ENCODE measurements around the gene BRF1.

Gene BRF1

GRCh38 chr14:105229099-105229655 lies 71.6 kb downstream of the BRF1 start:
- no peak for DNase-seq (ENCODE audit: low read depth)

GRCh38 chr14:105228562-105228961 lies 72.2 kb downstream of the BRF1 start:
- no peak for DNase-seq (ENCODE audit: low read depth)

- no peak for DNase-seq (ENCODE audit: low read depth)
These were observed 73.5 kb downstream of the BRF1 start for GRCh38 chr14:105227346-105227745.

- DNase-seq (ENCODE audit: low read depth), result no peak
These were observed 74.6 kb downstream of the BRF1 start for GRCh38 chr14:105226198-105226597.

GRCh38 chr14:105224845-105225570 lies 75.8 kb downstream of the BRF1 start:
- DNase-seq (ENCODE audit: low read depth), result no peak

GRCh38 chr14:105223770-105224544 lies 76.8 kb downstream of the BRF1 start:
- DNase-seq (ENCODE audit: low read depth), result no peak

- no peak for DNase-seq (ENCODE audit: low read depth)
These were observed 77.5 kb downstream of the BRF1 start for GRCh38 chr14:105223260-105223659.

GRCh38 chr14:105221598-105222178 lies 79.1 kb downstream of the BRF1 start:
- no peak for DNase-seq (ENCODE audit: low read depth)

GRCh38 chr14:105220699-105221597 lies 79.9 kb downstream of the BRF1 start:
- no peak for DNase-seq (ENCODE audit: low read depth)

- no peak for DNase-seq (ENCODE audit: low read depth)
These were observed 81.0 kb downstream of the BRF1 start for GRCh38 chr14:105219753-105220152.

- no peak for DNase-seq (ENCODE audit: low read depth)
These were observed 81.7 kb downstream of the BRF1 start for GRCh38 chr14:105219043-105219612.

- no peak for DNase-seq (ENCODE audit: low read depth)
These were observed 82.2 kb downstream of the BRF1 start for GRCh38 chr14:105218611-105219010.

GRCh38 chr14:105217774-105218173 lies 83.0 kb downstream of the BRF1 start:
- DNase-seq (ENCODE audit: low read depth), result no peak

GRCh38 chr14:105216490-105217247 lies 84.1 kb downstream of the BRF1 start:
- no peak for DNase-seq (ENCODE audit: low read depth)

GRCh38 chr14:105215602-105216001 lies 85.2 kb downstream of the BRF1 start:
- DNase-seq (ENCODE audit: low read depth), result no peak

GRCh38 chr14:105214324-105214915 lies 86.4 kb downstream of the BRF1 start:
- DNase-seq (ENCODE audit: low read depth), result no peak

- DNase-seq (ENCODE audit: low read depth), result no peak
These were observed 87.4 kb downstream of the BRF1 start for GRCh38 chr14:105213361-105213760.

GRCh38 chr14:105212541-105213300 lies 88.1 kb downstream of the BRF1 start:
- DNase-seq (ENCODE audit: low read depth), result no peak

GRCh38 chr14:105211758-105212089 lies 89.1 kb downstream of the BRF1 start:
- no peak for DNase-seq (ENCODE audit: low read depth)
